Spleen (tissue), 11 donors: ENCODE measurements around the gene DAZAP1. TPM values are rescaled to one million over a fixed set of nuclear protein-coding genes. Genes with fewer than 3 reads are reported as not detected.

ENCODE experiments used
- DNase-seq: peaks from one replicate; pipeline ENCODE4 v3.0.0-alpha.2; 2020
- H3K27ac ChIP-seq, 8 donors: fragments of 200-600 bp; sonication (generic) in 7 of 8; 1 replicate in 4 of 8; 2 replicates in 4 of 8; pipeline versions ENCODE4 v1.5.0 to v1.8.0; 2016 to 2021; ENCODE audit warnings: inconsistent platforms in 4 of 8, mild to moderate bottlenecking in 4 of 8, moderate library complexity in 1 of 8
- H3K27me3 ChIP-seq, 7 donors: fragments of 200-600 bp; sonication (generic) in 6 of 7; replicated peaks in 1 of 7; 1 replicate in 4 of 7; 2 replicates in 3 of 7; pipeline versions ENCODE4 v1.5.0 to v1.8.0; 2016 to 2021; ENCODE audit warnings: inconsistent platforms in 3 of 7, mild to moderate bottlenecking in 1 of 7
- H3K36me3 ChIP-seq, 6 donors: fragments of 200-600 bp; sonication (generic) in 5 of 6; 1 replicate in 4 of 6; 2 replicates in 2 of 6; pipeline versions ENCODE4 v1.5.0 to v1.8.0; 2016 to 2021; ENCODE audit warnings: inconsistent platforms in 2 of 6
- H3K4me1 ChIP-seq, 6 donors: fragments of 200-600 bp; sonication (generic) in 5 of 6; 1 replicate in 3 of 6; 2 replicates in 3 of 6; pipeline versions ENCODE4 v1.5.0 to v1.8.0; 2016 to 2021; ENCODE audit warnings: inconsistent platforms in 3 of 6
- H3K4me3 ChIP-seq, 8 donors: fragments of 200-600 bp; sonication (generic) in 7 of 8; 1 replicate in 4 of 8; 2 replicates in 4 of 8; pipeline versions ENCODE4 v1.5.0 to v1.8.0; 2016 to 2021; ENCODE audit warnings: inconsistent platforms in 4 of 8, mild to moderate bottlenecking in 4 of 8, moderate library complexity in 2 of 8
- H3K9me3 ChIP-seq, 8 donors: fragments of 200-600 bp; sonication (generic) in 7 of 8; 1 replicate in 4 of 8; 2 replicates in 4 of 8; pipeline versions ENCODE4 v1.5.0 to v1.8.0; 2016 to 2021; ENCODE audit warnings: inconsistent platforms in 4 of 8
- POLR2A ChIP-seq, 3 donors: fragments of 450-650 bp; IDR thresholded peaks; one replicate each; pipeline ENCODE4 v1.5.1; 2017; ENCODE audit warnings: antibody characterized with exemption in 3 of 3, mild to moderate bottlenecking in 1 of 3
- POLR2AphosphoS5 ChIP-seq, 3 donors: sonication (generic); formaldehyde crosslinking; IDR thresholded peaks; one replicate each; pipeline ENCODE4 v1.5.1; 2017; ENCODE audit warnings: antibody characterized with exemption in 3 of 3
- WGBS, 5 donors: extraction: QIAGEN DNeasy Blood & Tissue Kit in 3 of 5; methylation state at CpG; one replicate each; pipeline versions ENCODE4 v1.1.5 to v1.1.7; 2013 to 2018; 5-methylcytosine and 5-hydroxymethylcytosine counted together
- intact Hi-C: fragments of 100-400 bp; cut with DNase I; formaldehyde crosslinking; loops from one replicate; pipeline ENCODE4 v1.15.0; 2023; ENCODE audit warnings: low total_unique reads
- polyA plus RNA-seq, 3 donors: library from polyadenylated mRNA; stranded (reverse); fragments of 200-250 nt; gene quantifications; one replicate each; pipeline ENCODE4 v1.2.1, GENCODE V29; 2013
- total RNA-seq, 7 donors: library from RNA; depleted of rRNA in 3 of 7; stranded (reverse); fragments of >200 nt in 3 of 7; fragmentation: NEBNext Ultra II Directional in 4 of 7; extraction: Animal tissue kit (Norgen Biotek cat#: 25700) in 4 of 7; gene quantifications; one replicate each; pipeline versions ENCODE4 v1.1.0 to v1.2.1, GENCODE V29; 2016 to 2021
- TF ChIP-seq, protein P1 (sequence below), 11 experiments: fragments of 200-600 bp in 7 of 11; fragments of 450-650 bp in 4 of 11; sonication (generic) in 4 of 11; IDR thresholded peaks in 8 of 11; conservative IDR thresholded peaks in 3 of 11; 1 replicate in 7 of 11; 2 replicates in 4 of 11; pipeline versions ENCODE4 v1.4.0 to v1.8.0; 2016 to 2021; ENCODE audit warnings: antibody characterized with exemption in 11 of 11, inconsistent platforms in 4 of 11, mild to moderate bottlenecking in 1 of 11
- donor health status: healthy with polysubstance abuse.
- donor health status: DM: no; HTN: no; CAD: no; lungs with moderate emphysema.
- donor health status: DM: no; HTN: no; CAD: no.
- donor health status: Bipolar disorder and iron deficiency.
- donor health status: healthy.
- donor health status: DM: no; HTN: no; CAD: no.
- donor health status: DM: yes; HTN: yes; CAD: no.

The DAZAP1 gene
- total and polyA plus RNA-seq, 10 donors, result 43.8 to 137 (median 99.6) TPM

DNA sequence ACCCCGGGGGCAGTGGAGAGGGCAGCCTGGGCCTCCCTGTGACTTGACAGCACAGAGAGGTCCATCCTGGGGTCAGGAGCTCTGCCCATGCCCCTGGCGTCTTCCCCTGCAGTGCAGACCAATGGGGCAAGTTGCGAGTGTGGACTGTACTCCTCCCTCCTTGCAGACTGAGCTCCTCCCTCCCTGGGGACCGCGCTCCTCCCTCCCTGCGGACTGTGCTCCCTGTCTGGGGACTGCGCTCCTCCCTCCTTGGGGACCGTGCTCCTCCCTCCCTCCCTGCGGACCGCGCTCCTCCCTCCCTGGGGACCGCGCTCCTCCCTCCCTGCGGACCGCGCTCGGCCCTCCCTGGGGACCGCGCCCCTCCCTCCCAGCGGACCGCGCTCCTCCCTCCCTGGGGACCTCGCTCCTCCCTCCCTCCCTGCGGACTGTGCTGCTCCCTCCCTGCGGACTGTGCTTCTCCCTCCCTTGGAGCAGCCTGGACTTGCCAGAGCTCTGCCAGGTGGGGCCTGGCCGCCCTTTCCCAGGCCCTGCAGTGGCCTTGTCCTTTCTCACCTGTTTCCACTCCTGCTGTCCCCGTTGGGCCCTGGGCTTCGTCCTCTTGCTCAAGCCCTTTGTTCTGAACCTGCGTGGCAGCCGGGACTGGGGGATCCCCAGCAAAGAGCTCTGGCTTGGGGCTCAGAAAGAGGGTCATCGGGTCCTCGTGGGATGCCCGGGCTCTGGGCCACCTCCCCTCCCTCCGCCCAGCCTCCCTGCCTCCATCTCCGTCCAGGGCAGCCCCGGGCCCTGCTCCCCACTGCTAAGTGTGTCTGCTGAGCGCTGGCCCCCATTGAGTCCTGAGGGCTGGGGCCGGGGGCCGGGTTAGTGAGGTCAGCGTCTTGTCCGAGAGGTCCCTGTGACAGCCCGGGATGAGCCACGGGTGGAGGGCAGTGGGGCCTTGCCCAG, 12.9 kb upstream of the DAZAP1 start:
- no peaks in the 10 kb centered on the region for H3K27me3 ChIP-seq
- H3K36me3 ChIP-seq, result peaks cover 0 to 68% (median 52%) of the 10 kb centered on the region in 6 donors
- intact Hi-C loops, result no loop called here
- H3K27ac ChIP-seq, result no peak overlapping the region
- no peak overlapping the region for H3K4me3 ChIP-seq
- H3K4me1 ChIP-seq, result peaks cover 0 to 20% (median 8%) of the 10 kb centered on the region in 6 donors
- DNase-seq, result no peak
- WGBS, 5 donors, result 81 to 87% (median 85%) methylated on average over 33 to 43 of the region's 43 CpGs
- H3K9me3 ChIP-seq, result no peaks in the 10 kb centered on the region
- TF ChIP-seq, protein P1, sequence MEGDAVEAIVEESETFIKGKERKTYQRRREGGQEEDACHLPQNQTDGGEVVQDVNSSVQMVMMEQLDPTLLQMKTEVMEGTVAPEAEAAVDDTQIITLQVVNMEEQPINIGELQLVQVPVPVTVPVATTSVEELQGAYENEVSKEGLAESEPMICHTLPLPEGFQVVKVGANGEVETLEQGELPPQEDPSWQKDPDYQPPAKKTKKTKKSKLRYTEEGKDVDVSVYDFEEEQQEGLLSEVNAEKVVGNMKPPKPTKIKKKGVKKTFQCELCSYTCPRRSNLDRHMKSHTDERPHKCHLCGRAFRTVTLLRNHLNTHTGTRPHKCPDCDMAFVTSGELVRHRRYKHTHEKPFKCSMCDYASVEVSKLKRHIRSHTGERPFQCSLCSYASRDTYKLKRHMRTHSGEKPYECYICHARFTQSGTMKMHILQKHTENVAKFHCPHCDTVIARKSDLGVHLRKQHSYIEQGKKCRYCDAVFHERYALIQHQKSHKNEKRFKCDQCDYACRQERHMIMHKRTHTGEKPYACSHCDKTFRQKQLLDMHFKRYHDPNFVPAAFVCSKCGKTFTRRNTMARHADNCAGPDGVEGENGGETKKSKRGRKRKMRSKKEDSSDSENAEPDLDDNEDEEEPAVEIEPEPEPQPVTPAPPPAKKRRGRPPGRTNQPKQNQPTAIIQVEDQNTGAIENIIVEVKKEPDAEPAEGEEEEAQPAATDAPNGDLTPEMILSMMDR (IDR thresholded peaks at IDR 0.05 in 8 of 11, conservative IDR thresholded peaks at IDR 0.05 in 3 of 11), result no peak
- TF ChIP-seq POLR2AphosphoS5 (IDR thresholded peaks at IDR 0.05) (no peak), POLR2A (IDR thresholded peaks at IDR 0.05) (no peak)

DNA sequence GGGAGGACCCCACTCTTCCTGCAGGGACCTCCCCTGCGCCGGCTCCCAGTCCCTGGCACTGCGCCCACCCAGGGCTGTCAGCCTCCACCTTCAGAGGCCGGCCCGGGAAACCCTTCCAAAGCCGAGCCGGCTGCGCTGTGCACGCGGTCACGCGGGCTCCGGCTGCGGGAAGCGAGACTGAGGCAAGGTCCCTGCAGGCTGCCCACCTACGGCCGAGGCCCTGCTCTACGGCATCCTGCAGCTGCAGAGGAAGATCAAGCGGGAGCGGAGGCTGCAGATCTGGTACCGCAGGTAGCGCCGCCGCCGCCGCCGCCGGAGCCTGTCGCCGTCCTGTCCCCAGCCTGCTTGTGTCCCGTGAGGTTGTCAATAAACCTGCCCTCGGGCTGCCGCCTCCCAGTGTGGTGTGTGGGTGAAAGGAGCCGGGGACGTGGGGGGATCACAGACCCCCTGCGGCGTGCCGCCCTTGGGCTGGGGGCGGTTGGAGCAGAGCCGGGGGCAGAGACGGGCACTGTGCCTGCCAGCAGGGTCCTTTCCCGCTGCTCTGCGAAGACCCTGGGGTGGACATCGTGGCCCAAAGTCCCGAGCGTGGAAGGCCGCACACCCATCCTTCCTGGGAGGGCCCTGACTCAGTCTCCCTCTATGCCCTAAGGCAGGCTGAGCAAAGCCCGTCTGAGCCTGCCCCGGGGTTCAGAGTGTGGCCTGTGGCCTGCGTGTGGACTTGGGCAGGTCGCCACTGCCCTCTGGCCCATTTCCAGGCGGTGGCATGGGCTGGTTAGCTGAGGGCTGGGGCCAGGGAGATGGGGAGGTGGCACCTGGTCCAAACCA, 12.0 kb upstream of the DAZAP1 start:
- no peak for DNase-seq

DNA sequence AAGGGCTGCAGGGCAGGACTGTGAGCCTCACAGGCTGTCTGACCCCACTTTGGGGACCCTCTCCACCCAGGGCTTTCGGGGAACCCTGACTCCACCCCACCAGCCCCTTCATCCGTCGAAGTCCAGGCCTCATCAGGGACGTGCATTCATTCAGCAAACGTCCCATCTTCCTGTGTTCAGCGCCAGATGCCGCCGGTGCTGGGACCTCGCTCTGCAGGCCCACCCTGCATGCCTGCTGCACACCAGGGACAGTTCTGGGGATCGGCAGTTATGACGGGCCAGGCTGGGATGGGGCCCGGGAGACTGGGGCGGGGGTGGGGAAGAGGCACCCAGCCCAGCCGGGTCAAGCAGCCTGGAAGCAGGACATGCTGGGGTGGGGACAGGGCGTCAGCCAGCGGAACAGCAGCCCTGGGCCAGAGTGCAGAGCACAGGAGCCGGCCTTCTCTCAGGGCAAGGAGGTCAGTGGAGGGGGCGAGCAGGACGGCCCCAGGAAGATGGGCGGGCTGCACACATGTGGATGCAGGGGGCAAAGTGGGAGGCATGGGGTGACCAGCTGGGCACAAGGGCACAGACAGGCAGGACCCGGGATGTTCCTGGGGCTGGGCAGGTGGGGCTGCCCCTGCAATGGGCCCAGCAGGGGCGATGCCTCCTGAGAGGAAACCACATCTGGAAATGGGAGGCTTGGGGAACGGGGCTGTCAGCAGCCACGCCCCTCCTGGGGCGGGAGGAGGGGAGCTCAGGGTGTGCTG, 11.2 kb upstream of the DAZAP1 start:
- Histone ChIP-seq H3K36me3 (peaks cover 0 to 52% (median 35%) of the 10 kb centered on the region in 6 donors), H3K9me3 (no peaks in the 10 kb centered on the region), H3K27ac (no peak overlapping the region), H3K4me1 (peaks cover 9 to 36% (median 23%) of the 10 kb centered on the region in 6 donors), H3K4me3 (no peak overlapping the region), H3K27me3 (peaks cover 0 to 11% (median 0%) of the 10 kb centered on the region in 7 donors)
- peak in 2 of 3 donors; percentile 7 to 41 for TF ChIP-seq POLR2AphosphoS5 (IDR thresholded peaks at IDR 0.05)
- TF ChIP-seq POLR2A (IDR thresholded peaks at IDR 0.05), result no peak
- TF ChIP-seq, protein P1 (IDR thresholded peaks at IDR 0.05 in 8 of 11, conservative IDR thresholded peaks at IDR 0.05 in 3 of 11), result no peak
- WGBS, 5 donors, result 44 to 57% (median 46%) methylated on average over 14 to 25 of the region's 25 CpGs
- DNase-seq, result no peak
- intact Hi-C loops, result no loop called here

More for the DNA sequence above, 12.0 kb upstream of the DAZAP1 start:
- Histone ChIP-seq H3K4me3 (no peak overlapping the region), H3K27me3 (peaks cover 0 to 3% (median 0%) of the 10 kb centered on the region in 7 donors), H3K9me3 (no peaks in the 10 kb centered on the region), H3K27ac (no peak overlapping the region), H3K4me1 (peaks cover 2 to 28% (median 15%) of the 10 kb centered on the region in 6 donors), H3K36me3 (peaks cover 0 to 59% (median 43%) of the 10 kb centered on the region in 6 donors)
- peak in 1 of 3 donors; percentile 27 for TF ChIP-seq POLR2AphosphoS5 (IDR thresholded peaks at IDR 0.05)
- TF ChIP-seq POLR2A (IDR thresholded peaks at IDR 0.05), result no peak
- intact Hi-C loops, result no loop called here
- 69 to 92% (median 90%) methylated on average over 5 to 52 of the region's 52 CpGs for WGBS, 5 donors
